HepG2 (cell line): ENCODE data around the gene NDST1.

ENCODE experiments used
- FOXJ3 ChIP-seq: sonication (generic); formaldehyde crosslinking; IDR thresholded peaks from 2 replicates; pipeline ENCODE4 v1.4.0; 2020; ENCODE audit warnings: missing genetic modification reagents, mild to moderate bottlenecking, borderline replicate concordance
- HOXA7 ChIP-seq: sonication (generic); formaldehyde crosslinking; IDR thresholded peaks from 2 replicates; pipeline ENCODE4 v1.8.1; 2022; ENCODE audit warnings: mild to moderate bottlenecking, missing genetic modification reagents, moderate library complexity
- TAF1 ChIP-seq: sonication (generic); formaldehyde crosslinking; IDR thresholded peaks from 2 replicates; pipeline ENCODE4 v1.4.0; 2020; ENCODE audit warnings: missing genetic modification reagents
- ZMYM3 ChIP-seq: sonication (generic); formaldehyde crosslinking; IDR thresholded peaks from 2 replicates; pipeline ENCODE4 v1.5.1; 2020; ENCODE audit warnings: mild to moderate bottlenecking, missing genetic modification reagents
- ZNF660 ChIP-seq: sonication (generic); formaldehyde crosslinking; IDR thresholded peaks from 2 replicates; pipeline ENCODE4 v1.5.1; 2020; ENCODE audit warnings: mild to moderate bottlenecking, low read depth, missing genetic modification reagents, borderline replicate concordance
- ZNF713 ChIP-seq: sonication (generic); formaldehyde crosslinking; IDR thresholded peaks from 2 replicates; pipeline ENCODE4 v1.4.0; 2020; ENCODE audit warnings: mild to moderate bottlenecking, missing genetic modification reagents
- TF ChIP-seq, protein P1 (sequence below): sonication (generic); formaldehyde crosslinking; IDR thresholded peaks from 2 replicates; pipeline ENCODE4 v1.5.0; 2020; ENCODE audit warnings: mild to moderate bottlenecking, missing genetic modification reagents, moderate library complexity
- TF ChIP-seq, protein P2 (sequence below), 2 experiments: IDR thresholded peaks; 2 replicates each; pipeline ENCODE4 v1.6.1; 2011 to 2012; ENCODE audit warnings: low read length in 2 of 2, borderline replicate concordance in 1 of 2, low read depth in 1 of 2, mild to moderate bottlenecking in 1 of 2, moderate library complexity in 1 of 2
- TF ChIP-seq, protein P3 (sequence below): sonication (generic); formaldehyde crosslinking; IDR thresholded peaks from 2 replicates; pipeline ENCODE4 v1.5.0; 2020; ENCODE audit warnings: missing genetic modification reagents
- TF ChIP-seq, protein P4 (sequence below): sonication (generic); formaldehyde crosslinking; IDR thresholded peaks from 2 replicates; pipeline ENCODE4 v1.4.0; 2020; ENCODE audit warnings: mild to moderate bottlenecking, missing genetic modification reagents
- TF ChIP-seq, protein P5 (sequence below): fragments of 450-650 bp; IDR thresholded peaks from 2 replicates; pipeline ENCODE4 v1.6.1; 2017
- TF ChIP-seq, protein P6 (sequence below): sonication (generic); formaldehyde crosslinking; IDR thresholded peaks from 2 replicates; pipeline ENCODE4 v1.5.0; 2020; ENCODE audit warnings: missing genetic modification reagents

DNA sequence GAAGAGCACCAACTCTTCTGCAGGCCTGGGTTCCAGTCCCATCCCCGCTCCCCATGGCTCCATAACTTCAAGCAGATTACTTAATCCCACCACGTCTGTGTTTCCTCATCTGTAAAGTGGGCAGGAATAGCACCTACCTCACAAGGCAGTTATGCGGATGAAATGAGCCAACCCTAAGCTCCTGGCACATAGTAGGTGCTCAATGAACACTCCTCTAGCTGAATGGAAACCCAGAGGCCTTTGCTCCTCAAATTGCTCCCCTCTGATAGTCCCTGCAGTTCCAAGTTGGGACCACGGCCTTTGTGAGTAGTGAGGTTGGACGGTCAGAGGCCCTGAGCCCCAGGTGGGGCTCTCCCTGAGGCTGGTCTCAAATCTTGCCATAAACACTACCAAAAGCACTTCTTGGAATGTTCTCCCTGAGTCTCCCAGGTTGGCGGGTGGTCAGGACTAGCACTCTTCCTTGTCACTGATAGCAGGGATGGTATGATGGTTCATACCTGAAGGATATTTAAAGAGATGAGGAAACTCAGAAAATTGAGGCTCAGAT is 97.0 kb downstream of the NDST1 start:
- TF ChIP-seq, protein P1, sequence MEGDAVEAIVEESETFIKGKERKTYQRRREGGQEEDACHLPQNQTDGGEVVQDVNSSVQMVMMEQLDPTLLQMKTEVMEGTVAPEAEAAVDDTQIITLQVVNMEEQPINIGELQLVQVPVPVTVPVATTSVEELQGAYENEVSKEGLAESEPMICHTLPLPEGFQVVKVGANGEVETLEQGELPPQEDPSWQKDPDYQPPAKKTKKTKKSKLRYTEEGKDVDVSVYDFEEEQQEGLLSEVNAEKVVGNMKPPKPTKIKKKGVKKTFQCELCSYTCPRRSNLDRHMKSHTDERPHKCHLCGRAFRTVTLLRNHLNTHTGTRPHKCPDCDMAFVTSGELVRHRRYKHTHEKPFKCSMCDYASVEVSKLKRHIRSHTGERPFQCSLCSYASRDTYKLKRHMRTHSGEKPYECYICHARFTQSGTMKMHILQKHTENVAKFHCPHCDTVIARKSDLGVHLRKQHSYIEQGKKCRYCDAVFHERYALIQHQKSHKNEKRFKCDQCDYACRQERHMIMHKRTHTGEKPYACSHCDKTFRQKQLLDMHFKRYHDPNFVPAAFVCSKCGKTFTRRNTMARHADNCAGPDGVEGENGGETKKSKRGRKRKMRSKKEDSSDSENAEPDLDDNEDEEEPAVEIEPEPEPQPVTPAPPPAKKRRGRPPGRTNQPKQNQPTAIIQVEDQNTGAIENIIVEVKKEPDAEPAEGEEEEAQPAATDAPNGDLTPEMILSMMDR (CRISPR knock-in tag): no peak
- TF ChIP-seq ZNF713 (CRISPR knock-in tag) (no peak), ZMYM3 (CRISPR knock-in tag) (no peak), FOXJ3 (CRISPR knock-in tag) (no peak), ZNF660 (CRISPR knock-in tag) (no peak), TAF1 (CRISPR knock-in tag) (no peak), HOXA7 (no peak)
- TF ChIP-seq, protein P2, sequence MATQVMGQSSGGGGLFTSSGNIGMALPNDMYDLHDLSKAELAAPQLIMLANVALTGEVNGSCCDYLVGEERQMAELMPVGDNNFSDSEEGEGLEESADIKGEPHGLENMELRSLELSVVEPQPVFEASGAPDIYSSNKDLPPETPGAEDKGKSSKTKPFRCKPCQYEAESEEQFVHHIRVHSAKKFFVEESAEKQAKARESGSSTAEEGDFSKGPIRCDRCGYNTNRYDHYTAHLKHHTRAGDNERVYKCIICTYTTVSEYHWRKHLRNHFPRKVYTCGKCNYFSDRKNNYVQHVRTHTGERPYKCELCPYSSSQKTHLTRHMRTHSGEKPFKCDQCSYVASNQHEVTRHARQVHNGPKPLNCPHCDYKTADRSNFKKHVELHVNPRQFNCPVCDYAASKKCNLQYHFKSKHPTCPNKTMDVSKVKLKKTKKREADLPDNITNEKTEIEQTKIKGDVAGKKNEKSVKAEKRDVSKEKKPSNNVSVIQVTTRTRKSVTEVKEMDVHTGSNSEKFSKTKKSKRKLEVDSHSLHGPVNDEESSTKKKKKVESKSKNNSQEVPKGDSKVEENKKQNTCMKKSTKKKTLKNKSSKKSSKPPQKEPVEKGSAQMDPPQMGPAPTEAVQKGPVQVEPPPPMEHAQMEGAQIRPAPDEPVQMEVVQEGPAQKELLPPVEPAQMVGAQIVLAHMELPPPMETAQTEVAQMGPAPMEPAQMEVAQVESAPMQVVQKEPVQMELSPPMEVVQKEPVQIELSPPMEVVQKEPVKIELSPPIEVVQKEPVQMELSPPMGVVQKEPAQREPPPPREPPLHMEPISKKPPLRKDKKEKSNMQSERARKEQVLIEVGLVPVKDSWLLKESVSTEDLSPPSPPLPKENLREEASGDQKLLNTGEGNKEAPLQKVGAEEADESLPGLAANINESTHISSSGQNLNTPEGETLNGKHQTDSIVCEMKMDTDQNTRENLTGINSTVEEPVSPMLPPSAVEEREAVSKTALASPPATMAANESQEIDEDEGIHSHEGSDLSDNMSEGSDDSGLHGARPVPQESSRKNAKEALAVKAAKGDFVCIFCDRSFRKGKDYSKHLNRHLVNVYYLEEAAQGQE (IDR thresholded peaks at IDR 0.05; ENCODE audit: borderline replicate concordance in 1 of 2, low read depth in 1 of 2, low read length in 2 of 2): no peak
- TF ChIP-seq, protein P3, sequence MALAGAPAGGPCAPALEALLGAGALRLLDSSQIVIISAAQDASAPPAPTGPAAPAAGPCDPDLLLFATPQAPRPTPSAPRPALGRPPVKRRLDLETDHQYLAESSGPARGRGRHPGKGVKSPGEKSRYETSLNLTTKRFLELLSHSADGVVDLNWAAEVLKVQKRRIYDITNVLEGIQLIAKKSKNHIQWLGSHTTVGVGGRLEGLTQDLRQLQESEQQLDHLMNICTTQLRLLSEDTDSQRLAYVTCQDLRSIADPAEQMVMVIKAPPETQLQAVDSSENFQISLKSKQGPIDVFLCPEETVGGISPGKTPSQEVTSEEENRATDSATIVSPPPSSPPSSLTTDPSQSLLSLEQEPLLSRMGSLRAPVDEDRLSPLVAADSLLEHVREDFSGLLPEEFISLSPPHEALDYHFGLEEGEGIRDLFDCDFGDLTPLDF (CRISPR knock-in tag): no peak
- TF ChIP-seq, protein P4, sequence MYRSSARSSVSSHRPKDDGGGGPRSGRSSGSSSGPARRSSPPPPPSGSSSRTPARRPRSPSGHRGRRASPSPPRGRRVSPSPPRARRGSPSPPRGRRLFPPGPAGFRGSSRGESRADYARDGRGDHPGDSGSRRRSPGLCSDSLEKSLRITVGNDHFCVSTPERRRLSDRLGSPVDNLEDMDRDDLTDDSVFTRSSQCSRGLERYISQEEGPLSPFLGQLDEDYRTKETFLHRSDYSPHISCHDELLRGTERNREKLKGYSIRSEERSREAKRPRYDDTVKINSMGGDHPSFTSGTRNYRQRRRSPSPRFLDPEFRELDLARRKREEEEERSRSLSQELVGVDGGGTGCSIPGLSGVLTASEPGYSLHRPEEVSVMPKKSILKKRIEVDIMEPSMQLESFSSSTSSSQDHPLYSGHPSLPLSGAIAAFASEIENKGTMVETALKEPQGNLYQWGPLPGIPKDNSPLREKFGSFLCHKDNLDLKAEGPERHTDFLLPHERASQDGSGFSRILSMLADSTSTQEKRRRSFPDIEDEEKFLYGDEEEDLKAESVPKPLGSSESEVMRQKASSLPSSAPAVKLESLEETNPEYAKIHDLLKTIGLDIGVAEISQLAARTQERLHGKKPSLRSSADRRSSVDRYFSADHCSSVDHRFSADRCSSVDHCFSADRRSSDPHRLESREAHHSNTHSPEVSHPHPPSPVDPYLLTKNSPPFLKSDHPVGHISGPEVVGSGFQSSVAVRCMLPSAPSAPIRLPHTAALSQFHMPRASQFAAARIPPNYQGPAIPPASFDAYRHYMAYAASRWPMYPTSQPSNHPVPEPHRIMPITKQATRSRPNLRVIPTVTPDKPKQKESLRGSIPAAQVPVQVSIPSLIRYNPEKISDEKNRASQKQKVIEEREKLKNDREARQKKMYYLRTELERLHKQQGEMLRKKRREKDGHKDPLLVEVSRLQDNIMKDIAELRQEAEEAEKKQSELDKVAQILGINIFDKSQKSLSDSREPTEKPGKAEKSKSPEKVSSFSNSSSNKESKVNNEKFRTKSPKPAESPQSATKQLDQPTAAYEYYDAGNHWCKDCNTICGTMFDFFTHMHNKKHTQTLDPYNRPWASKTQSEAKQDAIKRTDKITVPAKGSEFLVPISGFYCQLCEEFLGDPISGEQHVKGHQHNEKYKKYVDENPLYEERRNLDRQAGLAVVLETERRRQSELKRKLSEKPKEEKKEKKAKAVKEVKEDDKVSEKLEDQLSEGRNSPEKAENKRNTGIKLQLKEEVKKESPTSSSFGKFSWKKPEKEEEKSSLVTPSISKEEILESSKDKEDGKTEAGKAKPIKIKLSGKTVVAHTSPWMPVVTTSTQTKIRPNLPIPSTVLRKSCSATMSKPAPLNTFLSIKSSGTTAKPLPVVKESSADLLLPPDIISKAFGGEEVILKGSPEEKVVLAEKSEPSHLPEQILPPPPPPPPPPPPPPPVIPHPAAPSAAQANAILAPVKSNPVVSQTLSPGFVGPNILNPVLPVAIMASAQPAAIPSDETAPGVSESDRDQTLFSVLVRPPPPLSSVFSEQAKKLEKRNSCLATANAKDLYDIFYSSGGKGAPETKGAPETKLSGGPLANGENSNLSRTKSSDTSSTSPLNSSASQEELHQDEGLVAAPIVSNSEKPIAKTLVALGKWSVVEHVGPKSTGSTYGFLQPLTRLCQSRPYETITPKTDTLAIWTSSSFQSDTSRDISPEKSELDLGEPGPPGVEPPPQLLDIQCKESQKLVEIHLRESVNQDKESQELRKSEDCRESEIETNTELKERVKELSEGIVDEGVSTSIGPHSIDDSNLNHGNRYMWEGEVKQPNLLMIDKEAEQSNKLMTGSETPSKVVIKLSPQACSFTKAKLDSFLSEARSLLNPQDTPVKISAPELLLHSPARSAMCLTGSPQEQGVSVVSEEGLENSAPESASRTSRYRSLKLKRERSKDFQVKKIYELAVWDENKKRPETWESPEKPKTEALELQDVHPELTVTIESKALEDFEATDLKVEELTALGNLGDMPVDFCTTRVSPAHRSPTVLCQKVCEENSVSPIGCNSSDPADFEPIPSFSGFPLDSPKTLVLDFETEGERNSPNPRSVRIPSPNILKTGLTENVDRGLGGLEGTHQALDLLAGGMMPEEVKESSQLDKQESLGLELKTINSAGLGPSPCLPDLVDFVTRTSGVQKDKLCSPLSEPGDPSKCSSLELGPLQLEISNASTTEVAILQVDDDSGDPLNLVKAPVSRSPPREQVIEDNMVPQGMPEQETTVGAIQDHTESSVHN (CRISPR knock-in tag): no peak
- TF ChIP-seq, protein P5, sequence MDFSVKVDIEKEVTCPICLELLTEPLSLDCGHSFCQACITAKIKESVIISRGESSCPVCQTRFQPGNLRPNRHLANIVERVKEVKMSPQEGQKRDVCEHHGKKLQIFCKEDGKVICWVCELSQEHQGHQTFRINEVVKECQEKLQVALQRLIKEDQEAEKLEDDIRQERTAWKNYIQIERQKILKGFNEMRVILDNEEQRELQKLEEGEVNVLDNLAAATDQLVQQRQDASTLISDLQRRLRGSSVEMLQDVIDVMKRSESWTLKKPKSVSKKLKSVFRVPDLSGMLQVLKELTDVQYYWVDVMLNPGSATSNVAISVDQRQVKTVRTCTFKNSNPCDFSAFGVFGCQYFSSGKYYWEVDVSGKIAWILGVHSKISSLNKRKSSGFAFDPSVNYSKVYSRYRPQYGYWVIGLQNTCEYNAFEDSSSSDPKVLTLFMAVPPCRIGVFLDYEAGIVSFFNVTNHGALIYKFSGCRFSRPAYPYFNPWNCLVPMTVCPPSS: no peak
- TF ChIP-seq, protein P6, sequence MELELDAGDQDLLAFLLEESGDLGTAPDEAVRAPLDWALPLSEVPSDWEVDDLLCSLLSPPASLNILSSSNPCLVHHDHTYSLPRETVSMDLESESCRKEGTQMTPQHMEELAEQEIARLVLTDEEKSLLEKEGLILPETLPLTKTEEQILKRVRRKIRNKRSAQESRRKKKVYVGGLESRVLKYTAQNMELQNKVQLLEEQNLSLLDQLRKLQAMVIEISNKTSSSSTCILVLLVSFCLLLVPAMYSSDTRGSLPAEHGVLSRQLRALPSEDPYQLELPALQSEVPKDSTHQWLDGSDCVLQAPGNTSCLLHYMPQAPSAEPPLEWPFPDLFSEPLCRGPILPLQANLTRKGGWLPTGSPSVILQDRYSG (CRISPR knock-in tag): no peak
